T1000 (cell line): ENCODE measurements around the gene FBL.
"Not testable (repeated sequence)": the region's sequence is repeated elsewhere in the genome, so short reads cannot be mapped to it uniquely, and the experiment has no call there.

Experiments
- DNase-seq: peaks from one replicate; lab custom pipeline; 2025; ENCODE audit warnings: mixed read lengths; lab: John Stamatoyannopoulos, UW

Gene FBL

DNA sequence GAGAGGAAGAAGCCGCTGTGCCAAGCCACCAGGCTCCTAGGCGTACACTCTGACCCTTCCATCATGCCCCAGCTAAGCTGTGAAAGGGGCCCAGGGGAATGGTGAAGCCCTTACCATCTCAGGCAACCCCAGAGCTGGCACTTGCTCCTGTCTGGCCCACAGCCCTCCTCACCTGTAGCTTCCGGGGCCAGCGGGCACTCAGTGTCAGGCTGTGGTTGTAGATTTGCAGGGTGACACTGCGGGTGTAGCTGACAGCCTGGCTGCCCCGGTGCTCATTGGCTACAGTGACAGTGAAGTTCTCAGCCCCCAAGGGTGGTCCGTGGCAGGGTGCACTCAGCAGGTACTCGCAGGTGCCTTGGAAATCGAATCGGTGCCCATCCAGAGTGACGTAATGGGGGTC is 30.3 kb upstream of the FBL start:
- not testable (repeated sequence) for DNase-seq

DNA sequence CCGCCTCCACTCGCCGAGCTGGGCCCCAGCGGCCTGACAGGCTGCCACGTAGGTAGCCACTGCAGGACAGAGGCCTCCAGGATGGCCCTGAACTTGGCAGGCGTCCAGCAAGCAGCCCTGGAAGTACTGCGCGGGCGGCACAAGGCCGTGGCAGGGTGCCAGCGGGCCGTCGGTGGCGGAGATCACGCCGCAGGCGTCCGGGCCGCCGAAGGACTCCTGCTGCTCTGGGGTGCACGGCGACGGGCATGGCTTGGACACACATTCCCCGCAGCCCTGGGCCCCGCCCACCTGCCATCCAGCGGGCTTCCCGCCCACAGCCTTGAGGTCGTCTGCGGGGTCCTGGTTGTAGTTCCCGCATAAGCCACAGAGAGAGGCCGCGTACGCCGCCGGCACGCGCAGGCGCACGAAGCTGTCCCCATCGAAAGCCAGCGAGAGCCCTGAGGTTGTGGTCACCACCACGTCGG is 29.3 kb upstream of the FBL start:
- DNase-seq = not testable (repeated sequence)

DNA sequence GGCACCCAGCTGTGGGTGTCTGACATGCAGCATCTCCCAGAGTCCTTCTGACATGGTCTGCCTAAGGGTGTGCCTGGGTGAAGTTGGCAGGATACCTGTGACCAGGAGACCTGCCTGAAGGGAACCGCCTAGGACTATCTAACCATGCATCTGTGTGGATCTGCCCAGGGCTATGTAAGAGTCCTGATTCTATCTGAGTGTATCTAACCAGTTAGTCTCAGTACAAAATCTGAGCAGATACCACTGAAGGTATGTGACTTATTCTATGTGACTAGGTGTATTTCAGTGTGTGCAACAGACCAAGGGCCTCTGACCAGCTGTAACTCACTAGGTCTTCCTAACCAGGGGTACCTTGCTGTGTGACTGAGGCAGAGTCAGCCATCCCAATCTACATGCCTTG is 28.2 kb upstream of the FBL start:
- no peak for DNase-seq

DNA sequence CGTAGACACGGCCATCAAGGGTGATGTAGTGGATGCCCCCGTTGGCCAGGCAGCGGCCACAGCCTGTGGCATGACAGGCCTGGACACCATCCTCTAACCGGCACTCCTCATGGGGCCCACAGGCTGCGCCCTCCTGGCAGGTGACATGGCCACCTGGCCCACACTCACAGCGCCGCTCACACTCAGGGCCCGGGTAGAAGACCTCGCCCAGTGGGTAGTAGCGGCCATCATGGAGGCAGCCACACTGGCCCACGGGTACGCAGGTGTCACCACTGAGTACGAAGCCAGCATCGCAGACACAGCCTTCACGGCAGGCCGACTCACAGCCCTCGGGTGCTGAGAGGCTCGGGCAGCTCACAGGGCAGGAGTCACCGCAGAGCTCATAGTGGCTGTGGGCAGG is 27.2 kb upstream of the FBL start:
- no peak for DNase-seq

DNA sequence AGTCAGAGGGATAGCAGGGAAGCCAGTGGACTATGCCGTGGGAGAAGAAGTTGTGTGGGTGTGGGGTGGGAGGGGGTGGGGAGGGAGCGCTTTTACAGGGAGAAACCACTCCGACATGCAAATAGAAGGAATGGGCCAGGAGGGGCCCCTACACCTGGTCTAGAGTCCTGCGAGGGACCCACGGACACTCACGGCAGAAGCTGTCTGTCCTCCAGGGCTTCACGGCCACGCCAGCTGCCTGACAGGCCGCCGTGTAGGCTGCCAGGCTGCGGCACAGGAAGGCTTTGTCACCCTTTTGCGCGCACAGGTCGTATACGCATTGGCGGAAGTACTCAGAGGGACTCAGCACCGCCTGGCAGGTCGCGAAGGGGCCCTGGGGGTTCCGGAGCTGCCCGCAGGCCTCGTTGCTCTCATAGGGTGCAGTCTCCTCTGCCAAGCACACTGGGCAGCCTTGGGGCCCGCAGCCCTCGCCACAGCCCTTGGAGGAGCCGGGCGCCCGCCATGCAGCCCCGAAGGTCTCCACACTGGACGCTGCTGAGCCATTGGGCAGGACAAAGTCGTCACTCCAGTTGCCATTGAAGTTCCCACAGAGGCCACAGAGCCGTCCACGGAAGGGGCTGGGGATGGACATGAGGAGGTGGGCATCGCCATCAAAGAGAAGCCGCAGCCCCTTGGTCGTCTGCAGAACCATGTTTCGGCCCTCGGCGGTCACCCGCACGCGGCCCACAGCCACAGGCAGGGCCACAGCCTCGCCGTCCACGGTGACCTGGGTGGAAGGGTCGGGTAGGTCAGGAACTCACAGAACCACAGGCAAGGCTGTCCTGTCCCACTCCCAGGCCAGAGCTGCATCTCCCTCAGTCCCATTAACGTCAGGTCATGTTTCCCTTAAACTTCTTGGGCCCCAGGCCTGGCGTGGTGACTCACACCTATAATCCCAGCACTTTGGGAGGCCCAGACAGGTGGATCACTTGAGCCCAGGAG is 26.0 kb upstream of the FBL start:
- no peak for DNase-seq

DNA sequence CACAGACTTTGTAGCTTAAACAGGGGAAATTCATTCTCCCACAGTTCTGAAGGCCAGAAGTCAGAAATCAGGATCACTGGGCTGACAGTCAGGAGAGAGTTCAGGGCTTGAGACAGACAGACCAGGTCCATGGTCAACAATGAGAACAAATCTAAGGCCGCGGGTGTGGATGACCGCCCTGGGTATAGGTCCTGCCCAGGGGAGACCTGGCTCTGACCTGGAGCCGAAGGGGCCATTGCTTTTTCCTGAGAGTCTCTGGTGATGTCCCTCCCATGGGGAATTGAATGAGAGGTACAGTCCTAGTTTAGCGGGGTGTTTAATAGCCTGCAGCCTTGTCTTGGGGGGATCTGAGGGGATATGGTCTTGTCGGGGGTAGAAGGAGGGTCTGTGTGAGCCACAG is 25.2 kb upstream of the FBL start:
- DNase-seq = no peak

DNA sequence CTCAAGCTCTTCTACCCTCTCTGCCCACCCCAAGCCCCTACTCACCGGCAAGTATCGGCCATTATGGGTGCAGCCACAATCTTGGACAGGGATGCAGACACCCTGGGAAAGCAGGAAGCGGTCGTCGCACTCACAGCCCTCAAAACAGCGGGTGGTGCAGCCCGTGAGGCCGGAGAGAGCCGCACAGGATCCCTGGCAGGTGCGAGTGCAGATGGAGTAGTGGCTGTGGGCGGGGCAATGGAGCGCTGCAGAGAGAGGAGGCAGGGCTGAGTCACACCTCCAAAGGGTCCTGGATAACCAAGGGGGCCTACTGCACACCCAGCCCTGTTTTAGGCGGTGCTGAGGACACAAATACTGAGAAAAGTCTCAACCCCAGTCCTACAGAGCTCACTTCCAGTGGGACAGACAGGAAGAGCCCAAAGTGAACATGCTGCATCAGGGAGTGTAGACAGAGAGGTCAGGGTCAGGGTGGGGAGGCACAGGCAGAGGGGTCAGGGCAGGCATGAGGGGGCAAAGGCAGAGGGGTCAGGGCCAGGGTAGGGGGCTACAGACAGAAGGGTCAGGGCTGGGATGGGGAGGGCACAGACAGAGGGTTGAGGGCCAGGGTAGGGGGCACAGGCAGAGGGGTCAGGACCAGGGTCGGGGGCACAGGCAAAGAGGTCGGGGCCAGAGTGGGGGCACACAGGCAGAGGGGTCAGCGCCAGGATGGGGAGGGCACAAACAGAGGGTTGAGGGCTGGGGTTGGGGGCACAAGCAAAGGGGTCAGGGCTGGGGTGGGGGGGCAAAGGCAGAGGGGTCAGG is 24.2 kb upstream of the FBL start:
- no peak for DNase-seq

DNA sequence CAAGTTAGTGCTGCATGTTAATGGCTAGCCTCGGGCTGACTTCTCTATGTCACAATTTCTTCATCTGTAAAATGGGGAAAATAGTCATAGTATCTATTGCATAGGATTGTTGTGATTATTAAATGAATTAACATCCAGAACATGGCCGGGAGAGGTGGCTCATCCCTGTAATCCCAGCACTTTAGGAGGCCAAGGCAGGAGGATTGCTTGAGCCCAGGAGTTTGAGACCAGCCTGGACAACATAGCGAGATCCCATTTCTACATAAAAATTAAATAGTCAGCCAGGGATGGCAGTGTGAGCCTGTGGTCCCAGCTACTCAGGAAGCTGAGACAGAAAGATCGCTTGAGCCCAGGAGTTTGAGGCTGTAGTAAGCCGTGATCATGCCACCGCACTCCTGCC is 21.8 kb upstream of the FBL start:
- DNase-seq = no peak

DNA sequence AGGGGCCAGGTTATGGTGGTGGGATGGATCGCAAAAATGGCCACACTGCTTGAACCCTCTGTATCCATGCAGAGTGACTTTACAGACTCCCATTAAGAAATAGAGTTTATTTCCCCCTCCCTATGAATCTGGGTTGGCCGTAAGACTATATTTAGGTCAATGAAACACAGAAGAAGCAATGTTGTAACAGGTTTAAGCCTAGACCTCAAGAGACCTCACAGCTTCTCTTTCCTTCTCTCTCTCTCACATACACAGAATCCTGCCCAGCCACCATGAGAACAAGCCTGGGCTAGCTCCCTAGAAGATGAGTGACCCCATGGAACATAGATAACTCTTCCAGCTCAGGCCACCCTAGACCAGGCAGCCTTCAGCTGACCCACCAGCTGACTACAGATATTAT is 21.0 kb upstream of the FBL start:
- no peak for DNase-seq

DNA sequence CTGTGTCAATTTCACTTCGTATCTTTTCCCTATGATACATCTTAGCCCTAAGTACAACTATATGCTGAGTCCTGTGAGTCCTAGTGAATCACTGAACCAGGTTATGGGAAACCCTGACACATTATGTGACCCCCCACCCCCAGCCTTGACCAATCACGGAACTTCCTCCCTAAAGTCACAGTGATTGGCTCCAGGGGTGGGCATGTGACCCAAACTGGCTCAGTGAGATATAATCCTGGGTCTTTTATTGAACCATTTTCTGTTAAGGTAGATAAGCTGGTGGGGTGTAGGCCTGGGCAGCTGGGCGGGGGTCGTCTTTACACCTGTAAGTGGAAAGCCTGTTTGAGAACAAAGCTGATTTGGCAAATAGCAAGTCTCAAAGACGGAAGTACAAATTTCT is 19.8 kb upstream of the FBL start:
- DNase-seq = no peak

DNA sequence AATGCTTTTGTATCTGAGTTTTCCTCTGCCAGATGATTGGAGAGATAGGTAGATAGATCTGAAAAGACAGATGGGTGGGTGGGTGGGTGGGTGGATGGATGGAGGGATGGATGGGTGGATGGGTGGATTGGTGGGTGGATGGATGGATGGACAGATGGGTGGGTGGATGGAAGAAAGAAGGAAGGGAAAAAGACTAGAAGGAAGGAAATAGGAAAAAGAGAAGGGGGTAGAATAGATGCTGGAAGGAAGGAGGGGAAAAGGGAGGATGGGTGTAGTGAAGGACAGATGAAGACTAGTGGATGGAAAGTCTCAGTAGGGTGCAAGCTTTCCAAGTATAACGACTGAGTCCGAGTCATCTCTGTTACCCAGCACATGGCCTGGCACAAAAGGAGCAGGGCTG is 19.0 kb upstream of the FBL start:
- DNase-seq = no peak

DNA sequence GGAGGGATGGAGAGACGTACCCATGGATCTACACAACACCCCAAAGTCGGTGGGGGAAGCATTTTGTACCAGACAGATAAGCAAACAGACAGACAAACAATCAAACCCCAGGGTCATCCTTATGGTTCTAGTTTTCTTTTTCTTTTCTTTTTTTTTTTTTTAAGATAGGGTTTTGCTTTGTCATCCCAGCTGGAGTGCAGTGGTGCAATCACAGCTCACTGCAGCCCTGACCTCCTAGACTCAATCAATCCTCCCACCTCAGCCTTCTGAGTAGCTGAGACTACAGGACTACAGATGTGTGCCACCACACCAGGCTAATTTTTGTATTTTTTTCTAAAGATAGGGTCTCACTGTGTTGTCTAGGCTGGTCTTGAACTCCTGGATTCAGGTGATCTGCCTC is 17.9 kb upstream of the FBL start:
- no peak for DNase-seq

DNA sequence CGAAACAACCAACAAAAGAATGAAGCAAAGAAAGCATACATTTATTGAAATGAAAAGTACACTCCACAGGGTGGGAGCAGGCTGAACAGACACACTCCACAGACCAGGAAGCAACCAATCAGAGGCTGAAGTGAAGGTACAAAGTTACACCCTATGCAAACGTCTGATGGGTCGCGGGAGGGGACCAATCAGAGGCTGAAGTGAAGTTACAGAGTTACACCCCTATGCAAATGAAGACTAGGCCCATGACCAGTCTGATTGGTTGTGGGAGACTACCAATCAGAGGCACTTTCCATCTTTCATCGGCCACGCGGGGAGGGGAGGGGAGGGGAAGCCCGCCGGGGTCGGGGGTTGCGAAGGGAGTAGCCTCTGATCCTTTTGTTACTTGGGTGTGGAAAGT is 12.4 kb upstream of the FBL start:
- no peak for DNase-seq

DNA sequence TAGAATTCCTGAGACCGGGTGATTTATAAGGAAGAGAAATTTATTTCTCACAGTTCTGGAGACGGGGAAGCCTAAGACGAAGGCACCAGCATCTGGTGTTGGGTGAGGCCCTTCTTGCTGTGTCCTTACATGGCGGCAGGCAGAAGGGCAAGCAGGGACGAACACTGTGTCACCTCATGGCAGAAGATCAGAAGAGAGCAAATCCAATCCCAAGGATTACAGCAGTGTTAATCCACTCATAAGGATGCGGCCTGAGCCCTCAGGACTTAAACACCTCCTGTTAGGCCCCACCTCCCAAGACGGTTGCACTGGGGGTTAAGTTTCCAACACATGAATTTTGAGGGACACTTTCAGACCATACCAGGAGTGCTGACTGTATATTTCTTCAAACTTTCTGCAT is 6.7 kb upstream of the FBL start:
- no peak for DNase-seq

DNA sequence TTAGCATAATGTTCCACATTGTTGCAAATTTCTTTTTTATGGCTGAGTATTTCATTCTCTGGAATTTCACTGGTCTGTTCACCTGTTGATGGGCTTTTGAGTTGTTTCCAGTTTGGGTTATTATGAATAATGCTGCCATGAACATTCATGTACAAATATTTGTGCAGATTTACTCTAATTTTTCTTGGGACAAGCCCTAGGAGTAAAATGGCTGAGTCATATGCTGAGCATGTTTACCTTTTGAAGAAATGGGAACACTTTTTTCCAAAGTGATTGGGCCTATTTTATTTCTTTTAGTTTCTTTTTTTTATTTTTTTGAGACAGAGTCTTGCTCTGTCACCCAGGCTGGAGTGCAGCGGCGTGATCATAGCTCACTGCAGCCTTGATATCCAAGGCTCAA is 4.7 kb upstream of the FBL start:
- no peak for DNase-seq

DNA sequence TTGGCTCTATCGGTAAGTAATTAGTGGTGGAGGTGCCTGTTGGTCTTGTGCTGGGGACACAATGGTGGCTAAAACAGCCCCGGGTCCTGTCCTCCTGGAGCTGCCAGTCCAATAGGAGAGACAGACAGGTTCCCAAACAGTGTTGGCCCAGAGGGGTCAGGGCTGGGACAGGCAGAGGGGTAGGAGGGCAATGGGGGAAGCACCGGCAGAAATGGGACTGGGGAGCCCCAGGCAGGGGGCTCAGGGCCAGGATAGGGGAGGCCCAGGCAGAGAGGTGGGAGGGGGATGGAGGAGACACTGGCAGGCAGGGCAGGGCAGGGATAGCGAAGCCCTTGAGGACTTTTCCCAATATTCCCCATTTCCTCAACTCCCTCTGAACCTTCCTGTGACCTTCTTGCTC is 2.2 kb upstream of the FBL start:
- no peak for DNase-seq

DNA sequence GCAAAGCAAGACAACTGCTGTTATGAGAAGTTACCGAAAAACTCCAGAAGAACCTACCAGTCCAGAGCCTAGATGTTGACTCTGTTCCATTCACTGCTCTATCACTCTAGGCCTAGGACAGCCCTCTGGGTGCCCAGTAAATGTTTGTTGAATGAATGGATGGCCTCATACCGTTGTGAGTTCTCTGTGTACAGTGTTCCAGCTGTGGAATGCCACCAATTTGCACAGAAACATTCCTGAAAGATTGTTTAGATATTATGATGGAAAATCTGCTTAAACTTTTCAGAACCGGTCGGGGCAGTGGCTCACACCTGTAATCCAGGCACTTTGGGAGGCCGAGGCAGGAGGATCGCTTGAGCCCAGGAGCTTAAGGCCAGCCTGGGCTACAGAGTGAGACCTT is 1.3 kb upstream of the FBL start:
- DNase-seq = no peak

DNA sequence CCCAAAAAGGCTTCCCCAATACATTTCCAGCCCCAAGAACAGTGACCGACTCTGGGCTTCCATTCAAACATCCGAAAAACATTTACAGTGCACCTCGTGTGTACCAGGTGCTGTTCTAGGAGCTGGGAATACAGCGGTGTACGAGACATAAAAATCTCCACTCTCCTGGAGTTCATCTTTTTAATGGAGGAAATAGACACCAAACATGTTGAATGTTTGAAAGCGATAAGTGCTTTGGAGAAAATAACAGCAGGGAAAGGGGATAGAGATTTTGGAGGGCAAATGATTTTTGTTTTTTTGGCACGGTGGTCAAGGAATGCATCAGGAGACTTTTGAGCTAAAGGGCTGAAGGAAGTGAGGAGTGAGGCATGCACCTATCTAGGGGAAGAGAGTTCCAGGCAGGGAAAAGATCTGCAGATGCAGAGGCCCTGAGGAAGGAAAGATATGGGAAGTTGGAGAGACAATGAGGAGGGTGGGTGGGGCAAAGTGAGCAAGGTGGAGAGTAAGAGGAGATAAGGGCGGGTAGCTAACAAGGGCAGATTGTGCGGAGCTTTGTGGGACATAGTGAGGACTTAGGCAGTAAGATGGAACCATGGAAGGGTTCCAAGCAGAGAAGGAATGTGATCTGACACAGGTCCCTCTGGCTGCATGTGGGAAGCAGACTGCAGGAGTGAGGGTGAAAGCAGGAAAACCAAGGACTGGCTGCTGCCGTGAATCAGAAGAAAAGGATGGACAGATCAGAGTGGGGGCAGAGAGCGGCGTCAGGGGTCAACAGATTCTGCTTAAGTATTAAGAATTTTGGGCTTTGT is 703 bp upstream of the FBL start:
- no peak for DNase-seq

DNA sequence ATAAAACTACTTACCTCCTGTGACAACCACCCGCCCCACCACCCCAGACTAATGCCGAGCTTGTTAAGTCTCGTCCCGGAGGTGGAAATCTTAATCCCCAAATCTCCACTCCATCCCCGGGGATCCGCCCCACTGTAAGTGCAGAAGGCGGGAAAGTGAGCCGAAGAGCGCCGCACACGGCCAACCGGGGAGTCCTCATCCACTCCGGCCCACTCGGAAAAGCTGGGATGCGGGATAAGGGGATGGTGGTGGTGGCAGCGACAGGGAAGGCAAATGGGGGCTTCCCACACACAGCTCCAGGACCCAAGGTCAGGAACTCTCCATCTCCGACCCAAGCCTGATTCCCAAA is 621 bp downstream of the FBL start:
- no peak for DNase-seq

DNA sequence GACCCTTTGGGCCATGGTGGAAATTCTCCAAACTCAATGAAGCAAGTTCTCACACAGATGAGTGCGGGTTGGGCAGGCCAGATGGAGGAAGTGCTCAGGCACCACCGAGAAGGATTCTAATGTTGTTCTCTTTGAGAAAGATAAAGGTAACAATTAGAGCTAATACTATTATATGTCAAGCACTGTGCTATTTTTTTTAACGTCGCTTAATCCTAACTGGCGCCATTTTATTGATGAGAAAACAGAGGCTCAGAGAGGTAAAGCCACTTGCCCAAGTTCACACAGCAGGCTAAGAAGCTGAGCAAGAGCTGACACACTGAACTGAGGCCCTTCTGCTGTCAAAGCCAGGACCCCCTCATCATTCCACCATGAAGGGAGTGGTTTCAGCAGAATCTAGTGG is 1.0 kb downstream of the FBL start:
- no peak for DNase-seq

DNA sequence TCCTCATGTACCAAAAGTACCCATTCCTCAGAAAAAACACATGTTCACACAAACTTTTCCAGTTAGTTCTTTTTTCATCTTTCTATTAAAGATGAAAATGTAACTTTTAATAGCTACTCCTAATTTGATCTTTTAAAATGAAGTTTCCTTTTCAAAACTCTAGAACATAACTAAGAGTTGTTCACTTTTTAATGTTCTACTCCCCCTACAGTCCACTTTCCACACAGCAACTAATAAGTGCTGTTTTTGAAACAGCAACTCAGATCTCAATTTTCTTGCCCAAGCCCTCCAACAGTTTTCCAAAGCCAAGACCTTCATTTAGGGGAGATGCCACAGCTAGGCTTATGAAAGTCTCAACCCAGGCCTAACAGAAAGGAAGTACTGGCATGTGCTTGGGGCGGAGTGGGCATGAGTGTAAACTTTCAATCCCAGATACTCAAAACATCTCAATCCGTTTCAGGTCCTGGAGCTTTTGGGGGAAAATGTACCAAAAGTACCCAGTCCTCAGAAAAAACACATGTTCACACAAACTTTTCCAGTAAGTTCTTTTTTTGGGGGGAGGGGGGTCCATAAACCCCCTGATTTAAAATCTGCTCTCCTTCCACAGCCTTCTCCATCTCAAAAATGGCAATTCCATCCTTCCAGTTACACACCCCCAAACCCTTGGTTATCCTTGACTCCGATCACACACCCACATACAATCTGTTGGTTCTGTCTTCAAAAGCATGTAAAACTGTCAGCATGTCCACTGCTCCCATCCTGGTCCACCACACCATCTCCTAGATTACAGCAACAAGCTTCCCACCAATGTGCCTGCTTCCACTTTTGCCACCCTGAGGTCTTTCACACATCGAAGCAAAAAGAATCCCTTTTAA is 2.0 kb downstream of the FBL start:
- no peak for DNase-seq
